ENCODE results near the gene MYH6. TPM values are rescaled to one million over a fixed set of nuclear protein-coding genes. Genes with fewer than 3 reads are reported as not detected.

Gene MYH6
- total and polyA plus RNA-seq, 2 donors (not counting 3 experiments of a cell fraction or from before 2014, with no cell fraction given), result not detected

GRCh38 chr14:23436327-23437132 lies 28.5 kb upstream of the MYH6 start:
- Histone ChIP-seq H3K4me1 (ENCODE audit: control insufficient read depth, extremely low read depth, insufficient read depth, low read length) (no peaks in the 10 kb centered on the region), H3K4me2 (ENCODE audit: insufficient read depth, low read length) (no peak overlapping the region), H3K9me1 (replicated peaks; ENCODE audit: control insufficient read depth, extremely low read depth, insufficient read depth, low read length) (no peaks in the 10 kb centered on the region), H4K20me1 (replicated peaks; ENCODE audit: control insufficient read depth, extremely low read depth, insufficient read depth, low read length) (no peaks in the 10 kb centered on the region), H3K27me3 (ENCODE audit: control insufficient read depth in 2 of 2, insufficient read depth in 2 of 2, low read length in 2 of 2) (no peaks in the 10 kb centered on the region), H3K36me3 (ENCODE audit: control insufficient read depth in 2 of 2, extremely low read depth in 1 of 2, insufficient read depth in 2 of 2, low read length in 2 of 2) (no peaks in the 10 kb centered on the region), H3K79me2 (ENCODE audit: control insufficient read depth, insufficient read depth, low read length) (no peaks in the 10 kb centered on the region), H2AFZ (ENCODE audit: low read depth, low read length) (no peak overlapping the region), H3K9me3 (replicated peaks; ENCODE audit: control insufficient read depth, insufficient read depth, low read length) (no peaks in the 10 kb centered on the region), H3K27ac (ENCODE audit: insufficient read depth, low read depth, low read length) (no peak overlapping the region), H3K9ac (replicated peaks; ENCODE audit: extremely low read depth, insufficient read depth, low read length) (no peak overlapping the region), H3K4me3 (replicated peaks in 1 of 3; ENCODE audit: insufficient read depth in 1 of 3, low read depth in 1 of 3, low read length in 3 of 3) (no peak overlapping the region)
- intact Hi-C loops (cut with micrococcal nuclease) (no loop called here), dilution Hi-C loops (cut with MboI; ENCODE audit: extremely low pct_ligation_motif_present, low sequenced_read_pairs) (no loop called here)
- DNase-seq (ENCODE audit: low read depth, low spot score) (no peak), FAIRE-seq (no peak)
- no TSS peak for BruUV-seq (replicated peaks)
- CTCF ChIA-PET, result interaction anchor here (1.0 kb wide), 1 partner anchor 23 kb away, joined by 3 read pairs; no protein-coding TSS in a partner anchor
- TF ChIP-seq GATA2 (IDR thresholded peaks at IDR 0.05; ENCODE audit: insufficient read depth, insufficient read length, low read depth, low read length) (no peak), FOS (IDR thresholded peaks at IDR 0.05; ENCODE audit: borderline replicate concordance, insufficient read depth, low read length) (no peak), EZH2 (IDR thresholded peaks at IDR 0.05; ENCODE audit: borderline replicate concordance, low read depth, low read length, severe bottlenecking) (no peak), POLR2AphosphoS5 (IDR thresholded peaks at IDR 0.05; ENCODE audit: insufficient read depth, low read depth, low read length) (no peak), MAX (IDR thresholded peaks at IDR 0.05; ENCODE audit: insufficient read depth, insufficient read length) (no peak), JUN (IDR thresholded peaks at IDR 0.05; ENCODE audit: borderline replicate concordance, insufficient read depth, insufficient read length, low read depth) (no peak), CTCF (IDR thresholded peaks at IDR 0.05; ENCODE audit: extremely low read depth in 1 of 2, insufficient read depth in 1 of 2, low read depth in 1 of 2, low read length in 2 of 2) (no peak), MYC (IDR thresholded peaks at IDR 0.05; ENCODE audit: low read depth, low read length) (no peak), POLR2A (IDR thresholded peaks at IDR 0.05; ENCODE audit: low read depth, low read length) (no peak)
- POLR2A ChIA-PET, result no interaction called here

Data from endothelial cell of umbilical vein (primary cell).